ENCODE data around the gene COL8A2. TPM values are rescaled to one million over a fixed set of nuclear protein-coding genes. Genes with fewer than 3 reads are reported as not detected.

The COL8A2 gene
- total and polyA plus RNA-seq, 7 donors: 0.60 to 13.0 (median 3.2) TPM

Other genes with a start within 250 kb of the COL8A2 start
- gene AGO1, start 242.0 kb downstream of the COL8A2 start, total RNA-seq: 10 to 100 TPM; 17.1 to 26.3 (median 19.6) TPM
- 1 to 10 TPM; 3.0 to 8.9 (median 3.9) TPM for gene AGO1, start 242.0 kb downstream of the COL8A2 start, polyA plus RNA-seq
- gene AGO3, start 194.1 kb downstream of the COL8A2 start, total RNA-seq: 10 to 100 TPM; 18.5 to 27.4 (median 19.3) TPM
- 1 to 10 TPM in 2 of 3 donors, under 1 TPM in 1; 0.60 to 5.6 (median 1.2) TPM for gene AGO3, start 194.1 kb downstream of the COL8A2 start, polyA plus RNA-seq
- gene TEKT2, start 41.1 kb downstream of the COL8A2 start, total RNA-seq: under 1 TPM in 1 of 4 donors, not detected in 3; 0.33 TPM
- gene TEKT2, start 41.1 kb downstream of the COL8A2 start, polyA plus RNA-seq: under 1 TPM in 1 of 3 donors, not detected in 2; 0.19 TPM
- gene ADPRS, start 36.3 kb downstream of the COL8A2 start, total RNA-seq: 10 to 100 TPM; 24.3 to 49.6 (median 37.0) TPM
- gene ADPRS, start 36.3 kb downstream of the COL8A2 start, polyA plus RNA-seq: 10 to 100 TPM; 21.6 to 30.0 (median 29.6) TPM
- gene TRAPPC3, start 24.3 kb upstream of the COL8A2 start, total RNA-seq: 100 to 1,000 TPM; 108 to 177 (median 129) TPM
- gene TRAPPC3, start 24.3 kb upstream of the COL8A2 start, polyA plus RNA-seq: 100 to 1,000 TPM in 1 of 3 donors, 10 to 100 TPM in 2; 75.1 to 102 (median 80.9) TPM
- gene MAP7D1, start 30.9 kb upstream of the COL8A2 start, total RNA-seq: 100 to 1,000 TPM; 104 to 226 (median 129) TPM
- gene MAP7D1, start 30.9 kb upstream of the COL8A2 start, polyA plus RNA-seq: 10 to 100 TPM; 31.8 to 60.9 (median 57.1) TPM
- gene THRAP3, start 99.2 kb upstream of the COL8A2 start, total RNA-seq: 100 to 1,000 TPM in 1 of 4 donors, 10 to 100 TPM in 3; 77.8 to 104 (median 89.9) TPM
- gene THRAP3, start 99.2 kb upstream of the COL8A2 start, polyA plus RNA-seq: 10 to 100 TPM; 25.4 to 52.0 (median 30.6) TPM
- 1 to 10 TPM in 2 of 4 donors, under 1 TPM in 2; 0.16 to 3.0 (median 1.0) TPM for gene SH3D21, start 181.1 kb upstream of the COL8A2 start, total RNA-seq
- gene SH3D21, start 181.1 kb upstream of the COL8A2 start, polyA plus RNA-seq: 1 to 10 TPM; 1.8 to 7.4 (median 5.8) TPM
- 100 to 1,000 TPM in 1 of 4 donors, 10 to 100 TPM in 3; 46.7 to 102 (median 71.0) TPM for gene EVA1B, start 198.4 kb upstream of the COL8A2 start, total RNA-seq
- 10 to 100 TPM in 2 of 3 donors, 1 to 10 TPM in 1; 5.8 to 18.0 (median 17.2) TPM for gene EVA1B, start 198.4 kb upstream of the COL8A2 start, polyA plus RNA-seq

Measured in sigmoid colon (tissue), 7 donors.